HepG2 (cell line): ENCODE measurements around the gene SEMA6B. TPM values are rescaled to one million over a fixed set of nuclear protein-coding genes. Genes with fewer than 3 reads are reported as not detected.

Experiments used
- ATAC-seq: fragments of 200-7000 bp; cut with Tn5 transposase; 3 replicates; pipeline ENCODE4 v1.9.1; 2020; ENCODE audit warnings: mild to moderate bottlenecking, moderate library complexity
- BruUV-seq: library from RNA; stranded (reverse); fragments of 400-500 nt; replicated peaks from 2 replicates; lab custom pipeline; 2021; lab: Mats Ljungman, UMichigan
- CTCF ChIA-PET: fragments of 300-600 bp; formaldehyde crosslinking; extraction: SDS; loops from one replicate; lab custom pipeline; 2021; ENCODE audit warnings: low total read pairs, inconsistent platforms, low intra/inter-chr PET ratio; lab: Yijun Ruan, JAX
- POLR2A ChIA-PET: fragments of 350-600 bp; sonication (Branson Sonifier 250); formaldehyde crosslinking; loops from one replicate; lab custom pipeline; 2020; ENCODE audit warnings: antibody characterized with exemption, inconsistent platforms; lab: Yijun Ruan, JAX
- DNase-seq: peaks from one replicate; pipeline ENCODE4 v3.0.0-alpha.2; 2015; ENCODE audit warnings: low spot score
- FAIRE-seq: peaks from 3 replicates; lab custom pipeline; 2011; peaks lifted over from hg19 to GRCh38; lab: Jason Lieb, UNC
- H2AFZ ChIP-seq: one replicate; pipeline ENCODE4 v1.6.1; 2011; ENCODE audit warnings: low read length, inconsistent platforms
- H3K27ac ChIP-seq: fragments of 300-600 bp; 3 replicates; pipeline ENCODE4 v1.8.0; 2011; ENCODE audit warnings: mixed run types, mild to moderate bottlenecking, mixed read lengths, low read length, inconsistent platforms; ENCODE audit not compliant: insufficient read depth; ENCODE audit errors: extremely low read length
- H3K27me3 ChIP-seq, 2 experiments: fragments of 200-600 bp in 1 of 2; 2 replicates in 1 of 2; 3 replicates in 1 of 2; pipeline versions ENCODE4 v1.6.0 to v1.8.0; 2011; ENCODE audit warnings: low read length in 2 of 2, mild to moderate bottlenecking in 2 of 2, moderate library complexity in 2 of 2, inconsistent platforms in 1 of 2; ENCODE audit not compliant: insufficient read depth in 2 of 2, control insufficient read depth in 1 of 2
- H3K36me3 ChIP-seq, 2 experiments: fragments of 200-600 bp in 1 of 2; replicated peaks in 1 of 2; 2 replicates in 1 of 2; 3 replicates in 1 of 2; pipeline versions ENCODE4 v1.5.1 to v1.8.0; 2011; ENCODE audit warnings: low read length in 2 of 2, inconsistent platforms in 1 of 2; ENCODE audit not compliant: insufficient read depth in 2 of 2, control insufficient read depth in 1 of 2
- H3K4me1 ChIP-seq: 2 replicates; pipeline ENCODE4 v1.5.1; 2012; ENCODE audit warnings: low read length, inconsistent platforms; ENCODE audit not compliant: insufficient read depth
- H3K4me2 ChIP-seq: 2 replicates; pipeline ENCODE4 v1.6.0; 2011; ENCODE audit warnings: low read depth, low read length, inconsistent platforms
- H3K4me3 ChIP-seq, 3 experiments: fragments of 200-600 bp in 1 of 3; sonication (generic), shearing (Covaris generic) in 1 of 3; replicated peaks in 1 of 3; 2 replicates each; pipeline ENCODE4 v1.5.1; 2011 to 2016; ENCODE audit warnings: low read length in 3 of 3, inconsistent platforms in 2 of 3, low read depth in 2 of 3, mild to moderate bottlenecking in 2 of 3, control low read depth in 1 of 3, mixed read lengths in 1 of 3; ENCODE audit not compliant: insufficient read depth in 1 of 3
- H3K79me2 ChIP-seq: one replicate; pipeline ENCODE4 v1.6.1; 2011; ENCODE audit warnings: low read length, inconsistent platforms; ENCODE audit not compliant: insufficient read depth
- H3K9ac ChIP-seq: 2 replicates; pipeline ENCODE4 v1.6.0; 2011; ENCODE audit warnings: mild to moderate bottlenecking, low read depth, low read length, inconsistent platforms; ENCODE audit not compliant: insufficient read depth
- H3K9me3 ChIP-seq: 2 replicates; pipeline ENCODE4 v1.5.1; 2012; ENCODE audit warnings: mild to moderate bottlenecking, low read length
- H4K20me1 ChIP-seq: 2 replicates; pipeline ENCODE4 v1.6.0; 2011; ENCODE audit warnings: inconsistent platforms, mild to moderate bottlenecking, low read length, moderate library complexity; ENCODE audit not compliant: insufficient read depth
- DR1 ChIP-seq: sonication (generic); formaldehyde crosslinking; IDR thresholded peaks from 2 replicates; pipeline ENCODE4 v1.8.0; 2021; ENCODE audit warnings: mild to moderate bottlenecking, missing genetic modification reagents, inconsistent platforms
- NCOA5 ChIP-seq: sonication (generic); formaldehyde crosslinking; IDR thresholded peaks from 2 replicates; pipeline ENCODE4 v1.4.0; 2020; ENCODE audit warnings: missing genetic modification reagents
- RBAK ChIP-seq: sonication (generic); formaldehyde crosslinking; IDR thresholded peaks from 2 replicates; pipeline ENCODE4 v1.5.1; 2020; ENCODE audit warnings: mild to moderate bottlenecking, missing genetic modification reagents
- ZNF138 ChIP-seq: sonication (generic); formaldehyde crosslinking; IDR thresholded peaks from 2 replicates; pipeline ENCODE4 v1.5.0; 2020; ENCODE audit warnings: mild to moderate bottlenecking, low read depth, missing genetic modification reagents
- ZNF318 ChIP-seq: sonication (generic); formaldehyde crosslinking; IDR thresholded peaks from 2 replicates; pipeline ENCODE4 v1.4.0; 2020; ENCODE audit warnings: mild to moderate bottlenecking, missing genetic modification reagents
- ZNF574 ChIP-seq: sonication (generic); formaldehyde crosslinking; IDR thresholded peaks from 2 replicates; pipeline ENCODE4 v1.4.0; 2020; ENCODE audit warnings: missing genetic modification reagents
- ZSCAN25 ChIP-seq: sonication (generic); formaldehyde crosslinking; IDR thresholded peaks from 2 replicates; pipeline ENCODE4 v1.8.0; 2022; ENCODE audit warnings: mild to moderate bottlenecking, missing genetic modification reagents
- whole genome bisulfite sequencing: methylation state at CpG from one replicate; pipeline ENCODE4 v1.1.6; 2017; ENCODE audit warnings: low lambda C conversion rate; 5-methylcytosine and 5-hydroxymethylcytosine counted together
- in situ Hi-C: cut with HindIII; loops from 2 replicates; pipeline ENCODE4 v1.10.0; 2017; ENCODE audit warnings: low pct_unique_long_range_greater_than_20kb; ENCODE audit not compliant: extremely low pct_ligation_motif_present
- intact Hi-C: fragments of 100-400 bp; cut with micrococcal nuclease; formaldehyde crosslinking; loops from one replicate; pipeline ENCODE4 v1.10.0; 2022; ENCODE audit not compliant: unreplicated experiment
- polyA plus RNA-seq, 8 experiments: library from polyadenylated mRNA; depleted of rRNA in 3 of 8; stranded (reverse) in 7 of 8; unstranded in 1 of 8; fragments of >200 nt; fragmentation: Illumina TruSeq in 4 of 8; extraction: Trizol in 4 of 8; gene quantifications; 2 replicates each; pipeline versions ENCODE4 v1.2.1 to v1.2.3, GENCODE V29; 2011 to 2016; ENCODE audit warnings: low read depth in 4 of 8, missing spikeins in 1 of 8, mixed read lengths in 1 of 8; ENCODE audit not compliant: insufficient read depth in 1 of 8
- total RNA-seq, 5 experiments: library from RNA; depleted of rRNA; stranded (reverse); fragments of >200 nt; fragmentation: Illumina TruSeq; extraction: Trizol; gene quantifications; 2 replicates each; pipeline ENCODE4 v1.2.3, GENCODE V29; 2016; ENCODE audit warnings: low read depth in 1 of 5
- TF ChIP-seq, protein P1 (sequence below): sonication (generic); formaldehyde crosslinking; IDR thresholded peaks from 2 replicates; pipeline ENCODE4 v1.8.0; 2022; ENCODE audit warnings: missing genetic modification reagents, low read depth, mild to moderate bottlenecking, borderline replicate concordance

The SEMA6B gene
- total and polyA plus RNA-seq, 2 of the 13 experiments (the other 11 are each of a cell fraction or from before 2014, with no cell fraction given): 45.5 to 67.1 TPM

DNA sequence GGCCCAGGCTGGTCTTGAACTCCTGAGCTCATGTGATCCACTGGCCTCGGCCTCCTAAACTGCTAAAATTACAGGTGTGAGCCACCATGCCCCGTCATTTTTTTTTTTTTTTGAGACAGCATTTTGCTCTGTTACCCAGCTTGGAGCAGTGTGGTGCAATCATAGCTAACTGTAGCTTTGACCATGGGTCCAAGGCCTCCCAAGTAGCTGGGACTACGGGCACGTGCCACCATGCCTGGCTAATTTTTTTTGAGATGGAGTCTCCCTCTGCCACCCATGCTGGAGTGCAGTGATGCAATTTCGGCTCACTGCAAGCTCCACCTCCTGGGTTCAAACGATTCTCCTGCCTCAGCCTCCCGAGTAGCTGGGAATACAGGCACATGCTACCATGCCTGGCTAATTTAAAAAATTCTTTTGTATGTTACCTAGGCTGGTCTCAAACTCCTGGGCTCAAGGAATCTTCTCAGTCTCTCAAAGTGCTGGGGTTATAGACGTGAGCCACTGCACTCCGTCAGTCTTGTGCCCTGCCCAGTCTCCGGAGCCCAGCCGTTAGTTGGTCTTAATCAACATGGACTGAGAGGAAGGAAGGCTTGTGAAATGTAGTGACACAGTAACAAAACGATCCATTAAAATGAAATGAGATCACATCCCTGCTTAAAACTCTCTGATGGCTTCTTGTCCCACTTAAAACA is 18.2 kb downstream of the SEMA6B start (continued):
- TF ChIP-seq ZNF138 (CRISPR knock-in tag) (no peak), ZNF574 (CRISPR knock-in tag) (peak; percentile 43), NCOA5 (CRISPR knock-in tag) (no peak), RBAK (CRISPR knock-in tag) (peak; percentile 86)
- TF ChIP-seq, protein P1, sequence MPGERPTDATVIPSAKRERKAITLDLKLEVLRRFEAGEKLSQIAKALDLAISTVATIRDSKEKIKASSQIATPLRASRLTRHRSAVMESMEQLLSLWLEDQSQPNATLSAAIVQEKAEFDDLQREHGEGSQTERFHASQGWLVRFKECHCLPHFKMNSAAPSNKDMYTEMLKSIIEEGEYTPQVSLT (CRISPR knock-in tag): no peak

DNA sequence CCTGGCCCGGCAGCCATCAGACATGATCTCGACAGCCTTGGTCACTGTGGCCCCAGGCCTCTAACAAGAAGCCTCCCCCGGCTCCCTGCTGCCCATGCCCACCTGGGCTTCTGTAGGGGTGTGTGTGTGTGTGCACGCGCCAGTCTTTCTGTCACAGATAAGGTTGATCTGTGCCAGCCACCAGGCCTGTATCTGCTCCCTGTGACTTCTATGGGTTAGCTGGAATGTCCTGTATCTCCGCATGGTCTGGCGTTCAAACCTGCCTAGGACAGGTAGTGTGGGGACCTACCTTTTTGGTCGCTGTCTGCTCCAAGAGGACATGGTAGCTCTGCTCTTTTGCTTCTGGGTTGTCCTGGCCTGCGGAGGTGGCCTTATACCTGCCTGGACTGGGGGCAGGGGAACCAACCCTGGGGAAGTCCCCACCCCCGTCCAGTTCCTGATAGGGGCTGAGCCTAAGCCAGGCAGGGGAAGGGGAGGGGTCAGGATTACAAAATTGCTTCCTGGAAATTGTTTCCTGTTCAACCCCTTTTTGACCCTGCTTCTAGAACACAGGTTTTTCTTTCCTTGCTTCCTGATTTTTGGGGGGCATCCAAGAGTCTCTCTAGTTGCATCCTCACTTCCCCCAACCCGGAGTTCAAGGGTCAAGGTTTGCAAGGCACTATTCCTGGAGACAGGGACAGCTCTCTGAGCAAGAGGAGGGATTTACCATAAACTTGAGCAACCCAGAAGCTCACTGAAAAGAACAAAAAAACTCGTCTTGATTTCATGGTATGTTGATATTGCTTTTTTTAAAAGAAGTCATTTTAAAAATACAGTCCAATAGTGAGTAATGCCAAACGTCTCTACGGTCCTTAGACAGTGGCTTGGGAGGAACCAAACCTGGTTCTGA is 19.5 kb downstream of the SEMA6B start, which contains the start of gene LRG1:
TSS of gene LRG1 (minus strand) at position 344 of the 889 bp plus-strand sequence. CDS start at position 321, 23 bp downstream.
- BruUV-seq: no TSS peak
- no peak within 1 kb of the TSS for H2AFZ ChIP-seq
- POLR2A ChIA-PET: interaction anchor here (0.6 to 2.0 kb wide), 16 partner anchors 9 to 251 kb away, joined by 3 to 9 read pairs (median 4); partner anchors contain the start of genes FEM1A, HDGFL2, MPND and MYDGF
- FAIRE-seq: peak; percentile 95
- peaks cover 6% of the 10 kb centered on the region; the same call in 1 of the 2 replicates for H4K20me1 ChIP-seq
- peak; percentile 82 for ATAC-seq
- H3K9me3 ChIP-seq: no peaks in the 10 kb centered on the region
- H3K4me3 ChIP-seq: peak within 1 kb of the TSS; percentile 48 to 79 (median 60)
- CTCF ChIA-PET: no interaction called here
- intact Hi-C loops: loop anchor here (5.0 kb wide), 1 partner anchor 68 kb away; the partner anchor contains the start of gene HDGFL2
- H3K4me2 ChIP-seq: peak within 1 kb of the TSS; percentile 81
- WGBS: 6% methylated on average over 7 of the region's 14 CpGs
- H3K9ac ChIP-seq: peak within 1 kb of the TSS; percentile 77
- H3K4me1 ChIP-seq: peaks cover 68% of the 10 kb centered on the region
- no peaks in the 10 kb centered on the region for H3K27me3 ChIP-seq
- H3K36me3 ChIP-seq: no peaks in the 10 kb centered on the region
- peaks cover 5% of the 10 kb centered on the region for H3K79me2 ChIP-seq
- H3K27ac ChIP-seq: peak within 1 kb of the TSS; percentile 68
- peak; percentile 86 for DNase-seq
- in situ Hi-C loops: no loop called here
- TF ChIP-seq ZSCAN25 (CRISPR knock-in tag) (no peak), ZNF318 (CRISPR knock-in tag) (no peak), DR1 (CRISPR knock-in tag) (peak; percentile 96)
